HCT116 (cell line): ENCODE results near the gene VEGFD. TPM values are rescaled to one million over a fixed set of nuclear protein-coding genes. Genes with fewer than 3 reads are reported as not detected.

ENCODE experiments used
- ATAC-seq: fragments of 200-7000 bp; cut with Tn5 transposase; 2 replicates; pipeline ENCODE4 v1.9.1; 2020; ENCODE audit warnings: mild to moderate bottlenecking, moderate library complexity
- BruUV-seq: library from RNA; stranded (reverse); fragments of 400-500 nt; replicated peaks from 2 replicates; lab custom pipeline; 2021; lab: Mats Ljungman, UMichigan
- CTCF ChIA-PET: fragments of 300-600 bp; sonication (Branson Sonifier 250); formaldehyde crosslinking; loops from one replicate; lab custom pipeline; 2021; ENCODE audit warnings: antibody characterized with exemption; lab: Charles Lee
- POLR2A ChIA-PET: fragments of 300-600, 350-600 bp; sonication (Branson Sonifier 250); formaldehyde crosslinking; loops from one replicate; lab custom pipeline; 2021; ENCODE audit warnings: antibody characterized with exemption; lab: Charles Lee
- RAD21 ChIA-PET, 2 experiments: fragments of 300-600 bp; sonication (Branson Sonifier 250); formaldehyde crosslinking; loops; one replicate each; lab custom pipeline; 2023; ENCODE audit warnings: low total read pairs in 2 of 2; ENCODE audit not compliant: uncharacterized antibody in 2 of 2, unreplicated experiment in 2 of 2, low non-redundant PET in 1 of 2; lab: Charles Lee
- DNase-seq: peaks from one replicate; pipeline ENCODE4 v3.0.0-alpha.2; 2010; ENCODE audit warnings: low read depth, low spot score
- H2AFZ ChIP-seq: fragments of 200-600 bp; shearing (Covaris generic), sonication (generic); 2 replicates; pipeline ENCODE4 v1.6.1; 2017; ENCODE audit warnings: low read depth, mixed run types, mixed read lengths, antibody characterized with exemption, low read length; ENCODE audit not compliant: poor library complexity, severe bottlenecking
- H3K27ac ChIP-seq: 2 replicates; pipeline ENCODE4 v1.5.1; 2012; ENCODE audit warnings: low read depth, low read length
- H3K27me3 ChIP-seq: fragments of 200-600 bp; sonication (generic); 2 replicates; pipeline ENCODE4 v1.6.1; 2016; ENCODE audit warnings: mixed run types, low read length, mixed read lengths; ENCODE audit not compliant: insufficient read depth
- H3K36me3 ChIP-seq, 2 experiments: fragments of 200-500 bp in 1 of 2; fragments of 200-600 bp in 1 of 2; sonication (Bioruptor generic) in 1 of 2; sonication (generic) in 1 of 2; 2 replicates each; pipeline versions ENCODE4 v1.5.1 to v1.6.1; 2014 to 2016; ENCODE audit warnings: low read length in 2 of 2, inconsistent platforms in 1 of 2, mixed read lengths in 1 of 2, mixed run types in 1 of 2; ENCODE audit not compliant: insufficient read depth in 2 of 2, control insufficient read depth in 1 of 2
- H3K4me1 ChIP-seq, 2 experiments: fragments of 200-600 bp in 1 of 2; sonication (generic) in 1 of 2; 2 replicates each; pipeline versions ENCODE4 v1.5.1 to v1.6.1; 2012 to 2017; ENCODE audit warnings: low read length in 2 of 2, inconsistent platforms in 1 of 2, mild to moderate bottlenecking in 1 of 2, mixed read lengths in 1 of 2, mixed run types in 1 of 2, moderate library complexity in 1 of 2; ENCODE audit not compliant: insufficient read depth in 2 of 2, control insufficient read depth in 1 of 2
- H3K4me2 ChIP-seq: fragments of 200-600 bp; sonication (generic); 2 replicates; pipeline ENCODE4 v1.6.1; 2017; ENCODE audit warnings: mixed run types, low read length, mixed read lengths
- H3K4me3 ChIP-seq, 2 experiments: fragments of 200-600 bp in 1 of 2; sonication (generic) in 1 of 2; replicated peaks in 1 of 2; 2 replicates each; pipeline ENCODE4 v1.5.1; 2011 to 2016; ENCODE audit warnings: low read length in 2 of 2, control low read depth in 1 of 2, low read depth in 1 of 2, mild to moderate bottlenecking in 1 of 2, mixed read lengths in 1 of 2, mixed run types in 1 of 2
- H3K79me2 ChIP-seq: fragments of 200-600 bp; sonication (generic); 2 replicates; pipeline ENCODE4 v1.6.1; 2017; ENCODE audit warnings: mild to moderate bottlenecking, mixed run types, low read length, moderate library complexity, mixed read lengths; ENCODE audit not compliant: insufficient read depth
- H3K9ac ChIP-seq: fragments of 200-600 bp; sonication (generic); 2 replicates; pipeline ENCODE4 v1.6.1; 2016; ENCODE audit warnings: low read length, mixed read lengths
- H3K9me2 ChIP-seq: fragments of 200-600 bp; sonication (generic), shearing (Covaris generic); 2 replicates; pipeline ENCODE4 v1.6.1; 2017; ENCODE audit warnings: mixed run types, mild to moderate bottlenecking, moderate library complexity; ENCODE audit not compliant: insufficient read depth
- H3K9me3 ChIP-seq, 2 experiments: fragments of 200-500 bp in 1 of 2; fragments of 200-600 bp in 1 of 2; sonication (Bioruptor generic) in 1 of 2; sonication (generic) in 1 of 2; 2 replicates each; pipeline ENCODE4 v1.6.1; 2014 to 2017; ENCODE audit warnings: low read length in 2 of 2, mixed read lengths in 2 of 2, inconsistent platforms in 1 of 2, low read depth in 1 of 2, mild to moderate bottlenecking in 1 of 2, mixed run types in 1 of 2, moderate library complexity in 1 of 2; ENCODE audit not compliant: control insufficient read depth in 1 of 2, insufficient read depth in 1 of 2
- H4K20me1 ChIP-seq: fragments of 200-600 bp; sonication (generic), shearing (Covaris generic); 2 replicates; pipeline ENCODE4 v1.6.1; 2017; ENCODE audit warnings: mixed run types, mild to moderate bottlenecking, moderate library complexity; ENCODE audit not compliant: insufficient read depth
- CEBPB ChIP-seq: IDR thresholded peaks from 2 replicates; pipeline ENCODE4 v1.6.1; 2012; ENCODE audit warnings: low read depth
- EZH2 ChIP-seq: fragments of 200-600 bp; sonication (generic); IDR thresholded peaks from 2 replicates; pipeline ENCODE4 v1.6.1; 2017; ENCODE audit warnings: antibody characterized with exemption, mixed run types
- FOSL1 ChIP-seq: IDR thresholded peaks from 2 replicates; pipeline ENCODE4 v1.6.1; 2012; ENCODE audit warnings: low read depth
- JUND ChIP-seq: IDR thresholded peaks from 2 replicates; pipeline ENCODE4 v1.6.1; 2012
- MAX ChIP-seq: IDR thresholded peaks from 2 replicates; pipeline ENCODE4 v1.6.1; 2012
- POLR2A ChIP-seq: IDR thresholded peaks from 2 replicates; pipeline ENCODE4 v1.7.0; 2011; ENCODE audit warnings: borderline replicate concordance; ENCODE audit not compliant: insufficient read depth, insufficient read length; ENCODE audit errors: extremely low read depth
- POLR2AphosphoS5 ChIP-seq: IDR thresholded peaks from 2 replicates; pipeline ENCODE4 v1.6.1; 2011; ENCODE audit warnings: mild to moderate bottlenecking, low read depth, low read length, moderate library complexity
- RAD21 ChIP-seq: IDR thresholded peaks from 2 replicates; pipeline ENCODE4 v1.6.1; 2012; ENCODE audit warnings: low read depth, mild to moderate bottlenecking
- SP1 ChIP-seq: IDR thresholded peaks from 2 replicates; pipeline ENCODE4 v1.6.1; 2012; ENCODE audit warnings: low read depth
- TCF7L2 ChIP-seq: IDR thresholded peaks from 2 replicates; pipeline ENCODE4 v1.7.0; 2011; ENCODE audit warnings: borderline replicate concordance, inconsistent platforms; ENCODE audit not compliant: insufficient read depth, insufficient read length; ENCODE audit errors: extremely low read depth
- YY1 ChIP-seq: IDR thresholded peaks from 2 replicates; pipeline ENCODE4 v1.6.1; 2011; ENCODE audit warnings: low read length, low read depth, moderate library complexity, mild to moderate bottlenecking; ENCODE audit not compliant: insufficient replicate concordance; ENCODE audit errors: extremely low read depth
- ZBTB33 ChIP-seq: IDR thresholded peaks from 2 replicates; pipeline ENCODE4 v1.6.1; 2011; ENCODE audit warnings: mild to moderate bottlenecking, low read length, moderate library complexity; ENCODE audit not compliant: insufficient replicate concordance; ENCODE audit errors: extremely low read depth
- ZFX ChIP-seq: fragments of 450-650 bp; IDR thresholded peaks from 2 replicates; pipeline ENCODE4 v1.6.1; 2017
- intact Hi-C: fragments of 100-400 bp; cut with micrococcal nuclease; formaldehyde crosslinking; loops from 2 replicates; pipeline ENCODE4 v1.10.0; 2022
- total RNA-seq: library from RNA; stranded (reverse); gene quantifications from one replicate; pipeline ENCODE4 v1.2.1, GENCODE V29; 2021; ENCODE audit not compliant: unreplicated experiment

Gene VEGFD
- total RNA-seq, 1 experiment from 2014 or later, result 0.37 TPM

- no peaks in the 10 kb centered on the region for H3K36me3 ChIP-seq
- no peaks in the 10 kb centered on the region for H3K27me3 ChIP-seq
- no peaks in the 10 kb centered on the region for H3K9me2 ChIP-seq
- H3K4me2 ChIP-seq, result no peak overlapping the region
- H3K27ac ChIP-seq, result no peak overlapping the region
- H3K9me3 ChIP-seq, result no peaks in the 10 kb centered on the region
- ChIA-PET RAD21 (no interaction called here), CTCF (no interaction called here), POLR2A (no interaction called here)
- H3K4me3 ChIP-seq, result no peak overlapping the region
- H3K79me2 ChIP-seq, result no peaks in the 10 kb centered on the region
- H4K20me1 ChIP-seq, result no peaks in the 10 kb centered on the region
- intact Hi-C loops, result no loop called here
- no TSS peak for BruUV-seq
- no peak overlapping the region for H2AFZ ChIP-seq
- H3K4me1 ChIP-seq, result no peaks in the 10 kb centered on the region
- TF ChIP-seq RAD21, result no peak
- no peak for TF ChIP-seq ZBTB33
- no peak for TF ChIP-seq POLR2AphosphoS5
- TF ChIP-seq EZH2, result no peak
- no peak for TF ChIP-seq MAX
- TF ChIP-seq SP1, result no peak
- TF ChIP-seq TCF7L2, result no peak
- TF ChIP-seq YY1, result no peak
- no peak for TF ChIP-seq JUND
- no peak for TF ChIP-seq ZFX
- no peak for TF ChIP-seq POLR2A
- TF ChIP-seq CEBPB, result no peak
- no peak for TF ChIP-seq FOSL1
- no peak overlapping the region for H3K9ac ChIP-seq
- no peak for DNase-seq
- no peak for ATAC-seq
Measured at GRCh38 chrX:15314472-15314871, 69.7 kb downstream of the VEGFD start.
